OCI-LY1 (cell line): ENCODE data around the gene SLCO4A1.

Experiments used
- H2AFZ ChIP-seq: fragments of 200-600 bp; sonication (generic), shearing (Covaris generic); 2 replicates; pipeline ENCODE4 v1.6.0; 2014; ENCODE audit warnings: antibody characterized with exemption, mild to moderate bottlenecking, low read length
- H3F3A ChIP-seq: fragments of 200-600 bp; sonication (generic), shearing (Covaris generic); 2 replicates; pipeline ENCODE4 v1.6.0; 2014; ENCODE audit warnings: mild to moderate bottlenecking, antibody characterized with exemption, low read length, moderate library complexity; ENCODE audit not compliant: insufficient read depth
- H3K27ac ChIP-seq: fragments of 200-600 bp; sonication (generic); 2 replicates; pipeline ENCODE4 v1.5.1; 2014; ENCODE audit warnings: low read length, mixed run types, mild to moderate bottlenecking, low read depth; ENCODE audit not compliant: poor library complexity, severe bottlenecking
- H3K27me3 ChIP-seq: fragments of 200-600 bp; sonication (generic); 2 replicates; pipeline ENCODE4 v1.6.0; 2014; ENCODE audit warnings: antibody characterized with exemption, mild to moderate bottlenecking, low read length, moderate library complexity; ENCODE audit not compliant: insufficient read depth
- H3K36me3 ChIP-seq: fragments of 200-600 bp; sonication (generic); 2 replicates; pipeline ENCODE4 v1.6.1; 2014; ENCODE audit warnings: mild to moderate bottlenecking, antibody characterized with exemption, low read length, moderate library complexity, mixed read lengths; ENCODE audit not compliant: insufficient read depth
- H3K4me1 ChIP-seq: fragments of 200-600 bp; sonication (generic); 2 replicates; pipeline ENCODE4 v1.5.1; 2014; ENCODE audit warnings: mild to moderate bottlenecking, low read length, moderate library complexity; ENCODE audit not compliant: insufficient read depth, severe bottlenecking
- H3K4me2 ChIP-seq: fragments of 200-600 bp; sonication (generic), shearing (Covaris generic); 2 replicates; pipeline ENCODE4 v1.6.1; 2014; ENCODE audit warnings: low read length
- H3K4me3 ChIP-seq: fragments of 200-600 bp; sonication (generic); 2 replicates; pipeline ENCODE4 v1.5.1; 2014; ENCODE audit warnings: low read length, low read depth, mild to moderate bottlenecking, mixed read lengths; ENCODE audit not compliant: poor library complexity, severe bottlenecking
- H3K79me2 ChIP-seq: fragments of 200-600 bp; shearing (Covaris generic); 2 replicates; pipeline ENCODE4 v1.6.1; 2016; ENCODE audit warnings: mixed run types, low read length, mixed read lengths; ENCODE audit not compliant: insufficient read depth
- H3K9ac ChIP-seq: fragments of 200-600 bp; sonication (generic), shearing (Covaris generic); 2 replicates; pipeline ENCODE4 v1.6.1; 2014; ENCODE audit warnings: mild to moderate bottlenecking, low read length, mixed read lengths
- H3K9me2 ChIP-seq: fragments of 200-600 bp; sonication (generic), shearing (Covaris generic); 2 replicates; pipeline ENCODE4 v1.6.1; 2014; ENCODE audit warnings: low read depth, mild to moderate bottlenecking, low read length, mixed read lengths
- H3K9me3 ChIP-seq: fragments of 200-600 bp; shearing (Covaris generic); 2 replicates; pipeline ENCODE4 v1.6.1; 2014; ENCODE audit warnings: low read length, mixed read lengths
- H4K20me1 ChIP-seq: fragments of 200-600 bp; sonication (generic), shearing (Covaris generic); 2 replicates; pipeline ENCODE4 v1.6.0; 2016; ENCODE audit warnings: mild to moderate bottlenecking, low read length; ENCODE audit not compliant: insufficient read depth
- CTCF ChIP-seq: fragments of 200-600 bp; sonication (generic), shearing (Covaris generic); IDR thresholded peaks from 2 replicates; pipeline ENCODE4 v1.5.1; 2017; ENCODE audit warnings: mild to moderate bottlenecking, antibody characterized with exemption, low read length, moderate library complexity, mixed read lengths
- EZH2 ChIP-seq: fragments of 200-600 bp; sonication (generic), shearing (Covaris generic); IDR thresholded peaks from 2 replicates; pipeline ENCODE4 v1.8.0; 2017; ENCODE audit warnings: borderline replicate concordance, mixed run types, mild to moderate bottlenecking, antibody characterized with exemption, low read length, moderate library complexity, mixed read lengths

Gene SLCO4A1

GRCh38 chr20:62609279-62609720 lies 33.0 kb upstream of the SLCO4A1 start:
- no peak overlapping the region for H2AFZ ChIP-seq

GRCh38 chr20:62609811-62610757 lies 32.2 kb upstream of the SLCO4A1 start:
- H3K36me3 ChIP-seq: no peaks in the 10 kb centered on the region
- H4K20me1 ChIP-seq: no peaks in the 10 kb centered on the region
- H3K79me2 ChIP-seq: no peaks in the 10 kb centered on the region
- no peak overlapping the region for H3K27ac ChIP-seq
- no peak overlapping the region for H3K4me2 ChIP-seq
- no peak overlapping the region for H3K9ac ChIP-seq
- no peak overlapping the region for H2AFZ ChIP-seq
- TF ChIP-seq EZH2: no peak
- TF ChIP-seq CTCF: no peak
- no peaks in the 10 kb centered on the region for H3K9me3 ChIP-seq
- H3K4me3 ChIP-seq: no peak overlapping the region
- H3F3A ChIP-seq: no peaks in the 10 kb centered on the region
- H3K4me1 ChIP-seq: peaks cover 4% of the 10 kb centered on the region
- peaks cover 27% of the 10 kb centered on the region for H3K27me3 ChIP-seq
- H3K9me2 ChIP-seq: no peaks in the 10 kb centered on the region

More at GRCh38 chr20:62609279-62609720, 33.0 kb upstream of the SLCO4A1 start:
- no peaks in the 10 kb centered on the region for H3K9me3 ChIP-seq
- H3K79me2 ChIP-seq: no peaks in the 10 kb centered on the region
- no peaks in the 10 kb centered on the region for H3K36me3 ChIP-seq
- no peaks in the 10 kb centered on the region for H3K9me2 ChIP-seq
- H4K20me1 ChIP-seq: no peaks in the 10 kb centered on the region
- peaks cover 25% of the 10 kb centered on the region for H3K27me3 ChIP-seq
- no peaks in the 10 kb centered on the region for H3F3A ChIP-seq
- no peak overlapping the region for H3K4me2 ChIP-seq
- H3K4me1 ChIP-seq: peaks cover 4% of the 10 kb centered on the region
- H3K4me3 ChIP-seq: no peak overlapping the region
- TF ChIP-seq EZH2 (no peak), CTCF (no peak)
- no peak overlapping the region for H3K27ac ChIP-seq
- no peak overlapping the region for H3K9ac ChIP-seq

- TF ChIP-seq EZH2: no peak
- no peak for TF ChIP-seq CTCF
- H3K9ac ChIP-seq: no peak overlapping the region
- peaks cover 31% of the 10 kb centered on the region for H3K27me3 ChIP-seq
- no peaks in the 10 kb centered on the region for H3K79me2 ChIP-seq
- H3K4me3 ChIP-seq: no peak overlapping the region
- H3K27ac ChIP-seq: no peak overlapping the region
- no peaks in the 10 kb centered on the region for H3K36me3 ChIP-seq
- H3K4me2 ChIP-seq: no peak overlapping the region
- peaks cover 4% of the 10 kb centered on the region for H3K4me1 ChIP-seq
- no peaks in the 10 kb centered on the region for H3K9me2 ChIP-seq
- H3K9me3 ChIP-seq: no peaks in the 10 kb centered on the region
- no peak overlapping the region for H2AFZ ChIP-seq
- H4K20me1 ChIP-seq: no peaks in the 10 kb centered on the region
- no peaks in the 10 kb centered on the region for H3F3A ChIP-seq
Measured at GRCh38 chr20:62611012-62611411, 31.3 kb upstream of the SLCO4A1 start.
